ENCODE data around the gene C10orf90. TPM values are rescaled to one million over a fixed set of nuclear protein-coding genes. Genes with fewer than 3 reads are reported as not detected.

The C10orf90 gene
- total RNA-seq, 2 experiments from 2014 or later: not detected

DNA sequence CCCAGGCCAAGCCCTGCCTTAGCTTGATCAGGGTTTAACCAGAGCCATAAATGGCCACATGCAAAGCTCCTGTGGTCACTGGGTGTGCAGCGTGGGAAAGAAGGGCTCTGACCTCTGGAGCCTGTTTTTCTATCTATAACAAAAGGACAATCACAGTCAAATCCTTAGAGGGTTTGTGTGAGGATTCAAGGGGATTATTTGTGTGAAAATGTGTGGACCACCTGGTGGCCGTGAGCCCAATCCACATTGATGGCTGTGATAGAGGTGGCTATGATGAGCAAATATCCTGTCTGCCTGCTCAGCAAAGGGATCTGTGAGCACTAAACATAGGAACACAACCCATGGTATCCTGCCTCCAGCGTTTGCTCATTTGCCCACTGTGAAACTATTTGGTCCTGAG lies 107.1 kb downstream of the C10orf90 start:
- no peaks in the 10 kb centered on the region for H3K27me3 ChIP-seq (ENCODE audit: control insufficient read depth in 1 of 2, insufficient read depth in 2 of 2, low read length in 2 of 2)
- CTCF ChIA-PET: no interaction called here
- no peaks in the 10 kb centered on the region for H3K4me1 ChIP-seq (ENCODE audit: insufficient read depth, low read length)
- DNase-seq (no peak), ATAC-seq (ENCODE audit: poor library complexity) (no peak)
- Mint-ChIP-seq H3K27me3 (no peaks in the 10 kb centered on the region), H3K4me1 (ENCODE audit: low read depth) (no peaks in the 10 kb centered on the region), H3K36me3 (ENCODE audit: low read depth) (no peaks in the 10 kb centered on the region), H3K4me3 (no peak overlapping the region), H3K9me3 (no peaks in the 10 kb centered on the region), H3K27ac (no peak overlapping the region)
- H3K4me3 ChIP-seq (ENCODE audit: low read length): no peak overlapping the region
- POLR2A ChIA-PET: no interaction called here
- H3K9me3 ChIP-seq (ENCODE audit: control insufficient read depth in 1 of 2, insufficient read depth in 1 of 2, low read length in 2 of 2): peaks cover 0 to 22% of the 10 kb centered on the region in 2 experiments
- H3K27ac ChIP-seq (ENCODE audit: low read depth in 1 of 2, low read length in 2 of 2): no peak overlapping the region
- H3K36me3 ChIP-seq (ENCODE audit: insufficient read depth, low read length): no peaks in the 10 kb centered on the region
- intact Hi-C loops (cut with DNase I, micrococcal nuclease): no loop called here
- TF ChIP-seq CTCF (IDR thresholded peaks at IDR 0.05): no peak

- H3K4me1 Mint-ChIP-seq (ENCODE audit: low read depth): no peaks in the 10 kb centered on the region
- ChIA-PET POLR2A (no interaction called here), CTCF (no interaction called here)
- intact Hi-C loops (cut with DNase I, micrococcal nuclease): no loop called here
- H3K27ac Mint-ChIP-seq: no peak overlapping the region
- H3K27me3 Mint-ChIP-seq: no peaks in the 10 kb centered on the region
- no peak for ATAC-seq (ENCODE audit: poor library complexity)
- no peaks in the 10 kb centered on the region for H3K4me1 ChIP-seq (ENCODE audit: insufficient read depth, low read length)
- DNase-seq: no peak
- no peak for TF ChIP-seq CTCF (IDR thresholded peaks at IDR 0.05)
- no peaks in the 10 kb centered on the region for H3K9me3 Mint-ChIP-seq
- no peak overlapping the region for H3K27ac ChIP-seq (ENCODE audit: low read depth in 1 of 2, low read length in 2 of 2)
- H3K27me3 ChIP-seq (ENCODE audit: control insufficient read depth in 1 of 2, insufficient read depth in 2 of 2, low read length in 2 of 2): no peaks in the 10 kb centered on the region
- H3K36me3 Mint-ChIP-seq (ENCODE audit: low read depth): no peaks in the 10 kb centered on the region
- peaks cover 0 to 14% of the 10 kb centered on the region in 2 experiments for H3K9me3 ChIP-seq (ENCODE audit: control insufficient read depth in 1 of 2, insufficient read depth in 1 of 2, low read length in 2 of 2)
- no peaks in the 10 kb centered on the region for H3K36me3 ChIP-seq (ENCODE audit: insufficient read depth, low read length)
- H3K4me3 ChIP-seq (ENCODE audit: low read length): no peak overlapping the region
- no peak overlapping the region for H3K4me3 Mint-ChIP-seq
Observed at GRCh38 chr10:126561921-126562680, 108.4 kb downstream of the C10orf90 start.

- no peaks in the 10 kb centered on the region for H3K9me3 Mint-ChIP-seq
- no peaks in the 10 kb centered on the region for H3K27me3 Mint-ChIP-seq
- no peak for DNase-seq
- intact Hi-C loops (cut with DNase I, micrococcal nuclease): no loop called here
- H3K4me1 Mint-ChIP-seq (ENCODE audit: low read depth): no peaks in the 10 kb centered on the region
- Histone ChIP-seq H3K9me3 (ENCODE audit: control insufficient read depth in 1 of 2, insufficient read depth in 1 of 2, low read length in 2 of 2) (peaks cover 0 to 14% of the 10 kb centered on the region in 2 experiments), H3K4me3 (ENCODE audit: low read length) (no peak overlapping the region), H3K36me3 (ENCODE audit: insufficient read depth, low read length) (no peaks in the 10 kb centered on the region), H3K27ac (ENCODE audit: low read depth in 1 of 2, low read length in 2 of 2) (no peak overlapping the region), H3K4me1 (ENCODE audit: insufficient read depth, low read length) (no peaks in the 10 kb centered on the region), H3K27me3 (ENCODE audit: control insufficient read depth in 1 of 2, insufficient read depth in 2 of 2, low read length in 2 of 2) (no peaks in the 10 kb centered on the region)
- no peak for TF ChIP-seq CTCF (IDR thresholded peaks at IDR 0.05)
- H3K27ac Mint-ChIP-seq: no peak overlapping the region
- no peak overlapping the region for H3K4me3 Mint-ChIP-seq
- ATAC-seq (ENCODE audit: poor library complexity): no peak
- ChIA-PET CTCF (no interaction called here), POLR2A (no interaction called here)
- no peaks in the 10 kb centered on the region for H3K36me3 Mint-ChIP-seq (ENCODE audit: low read depth)
Observed at GRCh38 chr10:126561294-126561920, 109.1 kb downstream of the C10orf90 start.
